Prostate gland (tissue), 2 donors: ENCODE measurements around the gene OR1L8. TPM values are rescaled to one million over a fixed set of nuclear protein-coding genes. Genes with fewer than 3 reads are reported as not detected.

Source experiments
- DNase-seq: peaks from one replicate; pipeline ENCODE4 v3.0.0-alpha.2; 2019; ENCODE audit warnings: low spot score
- H3K27ac ChIP-seq, 2 donors: fragments of 200-600 bp; sonication (generic); 2 replicates each; pipeline ENCODE4 v1.5.1; 2017 to 2019
- H3K27me3 ChIP-seq: fragments of 200-600 bp; sonication (generic); replicated peaks from 2 replicates; pipeline ENCODE4 v1.5.1; 2019; ENCODE audit not compliant: insufficient read depth
- H3K36me3 ChIP-seq, 2 donors: fragments of 200-600 bp; sonication (generic); 1 replicate in 1 of 2; 2 replicates in 1 of 2; pipeline versions ENCODE4 v1.5.1 to v1.8.1; 2017 to 2019
- H3K4me1 ChIP-seq: fragments of 200-600 bp; sonication (generic); replicated peaks from 2 replicates; pipeline ENCODE4 v1.5.1; 2019
- H3K4me3 ChIP-seq, 2 donors: fragments of 200-600 bp; sonication (generic); 2 replicates each; pipeline ENCODE4 v1.5.1; 2017 to 2019
- H3K9me3 ChIP-seq: fragments of 200-600 bp; sonication (generic); 2 replicates; pipeline ENCODE4 v1.5.1; 2017
- CTCF ChIP-seq, 4 experiments: fragments of 200-600 bp in 2 of 4; fragments of 450-650 bp in 2 of 4; sonication (generic) in 2 of 4; IDR thresholded peaks; 1 replicate in 3 of 4; 2 replicates in 1 of 4; pipeline ENCODE4 v1.5.1; 2016 to 2019; ENCODE audit warnings: antibody characterized with exemption in 4 of 4, mild to moderate bottlenecking in 2 of 4, moderate library complexity in 2 of 4
- POLR2A ChIP-seq: fragments of 450-650 bp; IDR thresholded peaks from one replicate; pipeline ENCODE4 v1.6.1; 2016; ENCODE audit warnings: antibody characterized with exemption, mild to moderate bottlenecking
- POLR2AphosphoS5 ChIP-seq: sonication (generic); formaldehyde crosslinking; IDR thresholded peaks from one replicate; pipeline ENCODE4 v1.6.1; 2017; ENCODE audit warnings: antibody characterized with exemption
- WGBS: methylation state at CpG from one replicate; pipeline ENCODE4 v1.1.5; 2018; 5-methylcytosine and 5-hydroxymethylcytosine counted together
- intact Hi-C: fragments of 100-400 bp; cut with DNase I; formaldehyde crosslinking; loops from one replicate; pipeline ENCODE4 v1.14.2; 2022
- total RNA-seq, 2 donors: library from RNA; depleted of rRNA; stranded (reverse); fragments of >200 nt; gene quantifications; one replicate each; pipeline ENCODE4 v1.1.0, GENCODE V29; 2016

The OR1L8 gene
- total RNA-seq, 2 donors from 2014 or later: 0.14 TPM; not detected in 1

DNA sequence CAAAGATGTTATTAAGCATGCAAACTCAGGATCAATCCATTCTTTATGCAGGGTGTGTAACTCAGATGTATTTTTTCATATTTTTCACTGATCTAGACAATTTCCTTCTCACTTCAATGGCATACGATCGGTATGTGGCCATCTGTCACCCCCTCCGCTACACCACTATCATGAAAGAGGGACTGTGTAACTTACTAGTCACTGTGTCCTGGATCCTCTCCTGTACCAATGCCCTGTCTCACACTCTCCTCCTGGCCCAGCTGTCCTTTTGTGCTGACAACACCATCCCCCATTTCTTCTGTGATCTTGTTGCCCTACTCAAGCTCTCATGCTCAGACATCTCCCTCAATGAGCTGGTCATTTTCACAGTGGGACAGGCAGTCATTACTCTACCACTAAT lies 63.8 kb downstream of the OR1L8 start:
- H3K36me3 ChIP-seq: no peaks in the 10 kb centered on the region
- no peak for TF ChIP-seq POLR2AphosphoS5
- TF ChIP-seq POLR2A: no peak
- no peak for TF ChIP-seq CTCF (IDR thresholded peaks at IDR 0.05)
- no peak for DNase-seq
- no peak overlapping the region for H3K27ac ChIP-seq
- H3K9me3 ChIP-seq: no peaks in the 10 kb centered on the region
- H3K4me3 ChIP-seq: no peak overlapping the region
- intact Hi-C loops: no loop called here
- 92% methylated on average over 3 of the region's 3 CpGs for WGBS
- H3K27me3 ChIP-seq: no peaks in the 10 kb centered on the region
- H3K4me1 ChIP-seq: no peaks in the 10 kb centered on the region

DNA sequence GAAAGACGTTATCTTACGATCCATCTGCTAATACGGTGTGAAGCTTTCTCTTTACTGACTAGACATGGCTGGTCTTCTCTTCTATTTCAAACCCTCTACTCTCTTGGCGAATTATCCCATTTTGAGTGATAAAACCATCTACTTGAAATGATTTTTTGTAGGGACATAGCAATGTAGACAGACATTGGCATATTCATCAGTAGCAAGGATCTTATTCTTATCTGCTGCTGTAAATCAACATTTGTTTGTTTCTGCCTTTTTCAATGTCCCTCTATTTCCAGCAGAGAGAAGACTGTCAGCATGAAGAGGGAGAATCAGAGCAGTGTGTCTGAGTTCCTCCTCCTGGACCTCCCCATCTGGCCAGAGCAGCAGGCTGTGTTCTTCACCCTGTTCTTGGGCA lies 64.3 kb downstream of the OR1L8 start, which contains the start of gene OR1J4:
Gene OR1J4 (plus strand): TSS at position 301 of the 400 bp plus-strand sequence. CDS start 0 bp downstream, at position 301.
- TF ChIP-seq POLR2AphosphoS5 (no peak), CTCF (IDR thresholded peaks at IDR 0.05) (no peak), POLR2A (no peak)
- H3K9me3 ChIP-seq: no peaks in the 10 kb centered on the region
- no peak within 1 kb of the TSS for H3K4me3 ChIP-seq
- H3K36me3 ChIP-seq: no peaks in the 10 kb centered on the region
- H3K4me1 ChIP-seq: no peaks in the 10 kb centered on the region
- DNase-seq: no peak
- no peak within 1 kb of the TSS for H3K27ac ChIP-seq
- intact Hi-C loops: no loop called here
- WGBS: 75% methylated on average over 4 of the region's 4 CpGs
- H3K27me3 ChIP-seq: no peaks in the 10 kb centered on the region

DNA sequence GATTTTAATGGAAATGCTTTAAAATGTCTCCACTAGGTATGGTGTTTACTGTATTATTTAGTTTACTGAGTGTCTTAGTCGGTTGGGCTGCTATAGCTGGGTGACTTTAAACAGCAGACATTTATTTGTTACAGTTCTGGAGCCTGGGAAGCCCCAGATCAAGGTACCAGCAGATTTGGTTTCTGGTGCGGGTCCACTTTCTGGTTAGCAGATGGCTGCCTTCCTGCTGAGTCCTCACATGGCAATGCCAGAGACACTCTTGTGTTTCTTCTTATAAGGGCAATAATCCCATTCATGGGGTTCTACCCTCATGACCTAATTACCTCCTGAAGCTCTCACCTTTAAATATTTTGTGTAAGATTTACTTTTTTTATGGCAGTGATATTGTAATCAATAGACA lies 65.0 kb downstream of the OR1L8 start:
- no peaks in the 10 kb centered on the region for H3K9me3 ChIP-seq
- WGBS: 67% methylated on average over 2 of the region's 2 CpGs
- H3K27me3 ChIP-seq: no peaks in the 10 kb centered on the region
- TF ChIP-seq POLR2AphosphoS5: no peak
- TF ChIP-seq CTCF (IDR thresholded peaks at IDR 0.05): no peak
- no peak for TF ChIP-seq POLR2A
- intact Hi-C loops: no loop called here
- H3K4me3 ChIP-seq: no peak overlapping the region
- H3K4me1 ChIP-seq: no peaks in the 10 kb centered on the region
- no peak overlapping the region for H3K27ac ChIP-seq
- H3K36me3 ChIP-seq: no peaks in the 10 kb centered on the region
- no peak for DNase-seq

Other genes with a start within 250 kb of the OR1L8 start
- gene PTGS1, start 212.4 kb downstream of the OR1L8 start, total RNA-seq: 1 to 10 TPM; 4.6 to 6.2 TPM
- gene OR1J1, start 105.5 kb downstream of the OR1L8 start, total RNA-seq: not detected
- gene OR1J2, start 72.6 kb downstream of the OR1L8 start, total RNA-seq: not detected
- under 1 TPM; 0.23 to 0.91 TPM for gene OR1J4, start 64.2 kb downstream of the OR1L8 start, total RNA-seq
- not detected for gene OR1N1, start 56.1 kb downstream of the OR1L8 start, total RNA-seq
- gene OR1N2, start 30.3 kb downstream of the OR1L8 start, total RNA-seq: not detected
- gene OR1Q1, start 31.4 kb upstream of the OR1L8 start, total RNA-seq: not detected
- gene OR1B1, start 74.2 kb upstream of the OR1L8 start, total RNA-seq: not detected
- not detected for gene OR1L1, start 78.3 kb upstream of the OR1L8 start, total RNA-seq
- gene OR1L3, start 91.7 kb upstream of the OR1L8 start, total RNA-seq: not detected
- gene OR1L4, start 140.6 kb upstream of the OR1L8 start, total RNA-seq: under 1 TPM in 1 of 2 donors, not detected in 1; 0.68 TPM
- gene OR1L6, start 158.9 kb upstream of the OR1L8 start, total RNA-seq: not detected
- gene OR5C1, start 205.5 kb upstream of the OR1L8 start, total RNA-seq: not detected
- gene OR1K1, start 216.7 kb upstream of the OR1L8 start, total RNA-seq: not detected
- 10 to 100 TPM; 13.9 to 21.9 TPM for gene PDCL, start 245.2 kb upstream of the OR1L8 start, total RNA-seq